ENCODE measurements around the gene NEIL1.
"Not testable (repeated sequence)": the region's sequence is repeated elsewhere in the genome, so short reads cannot be mapped to it uniquely, and the experiment has no call there.

The NEIL1 gene

GRCh38 chr15:75383986-75384385 is 37.1 kb downstream of the NEIL1 start:
- not testable (repeated sequence) for DNase-seq

GRCh38 chr15:75389791-75390382 is 43.0 kb downstream of the NEIL1 start:
- DNase-seq = no peak

GRCh38 chr15:75397494-75397893 is 50.7 kb downstream of the NEIL1 start:
- no peak for DNase-seq

- no peak for DNase-seq
Observed at GRCh38 chr15:75403892-75404291, 57.1 kb downstream of the NEIL1 start.

Data from cerebellar nuclear complex (tissue), 1 donor.